ACC112 (cell line): ENCODE measurements around the gene POGLUT3.

Experiments
- H2AFZ ChIP-seq: fragments of 200-600 bp; sonication (generic); one replicate; pipeline ENCODE4 v1.6.0; 2017; ENCODE audit warnings: antibody characterized with exemption, low read length; ENCODE audit not compliant: unreplicated experiment
- H3K27ac ChIP-seq: fragments of 200-600 bp; sonication (generic); 2 replicates; pipeline ENCODE4 v1.5.1; 2014; ENCODE audit warnings: low read depth, mild to moderate bottlenecking, antibody characterized with exemption, low read length, moderate library complexity
- H3K27me3 ChIP-seq: fragments of 200-600 bp; sonication (generic); 2 replicates; pipeline ENCODE4 v1.6.1; 2014; ENCODE audit warnings: mild to moderate bottlenecking, antibody characterized with exemption, low read length, moderate library complexity, mixed read lengths; ENCODE audit not compliant: insufficient read depth
- H3K36me3 ChIP-seq: fragments of 200-600 bp; sonication (generic); 2 replicates; pipeline ENCODE4 v1.6.1; 2016; ENCODE audit warnings: mild to moderate bottlenecking, antibody characterized with exemption, low read length, moderate library complexity, mixed read lengths; ENCODE audit not compliant: insufficient read depth
- H3K4me1 ChIP-seq: fragments of 200-600 bp; sonication (generic); one replicate; pipeline ENCODE4 v1.6.1; 2016; ENCODE audit warnings: low read length, mixed read lengths; ENCODE audit not compliant: insufficient read depth, unreplicated experiment, control insufficient read depth
- H3K4me3 ChIP-seq: fragments of 200-600 bp; sonication (generic); 2 replicates; pipeline ENCODE4 v1.5.1; 2014; ENCODE audit warnings: mild to moderate bottlenecking, low read depth, low read length
- H3K79me2 ChIP-seq: fragments of 200-600 bp; sonication (generic); one replicate; pipeline ENCODE4 v1.6.0; 2016; ENCODE audit warnings: low read length; ENCODE audit not compliant: control insufficient read depth, unreplicated experiment, insufficient read depth

The POGLUT3 gene

DNA sequence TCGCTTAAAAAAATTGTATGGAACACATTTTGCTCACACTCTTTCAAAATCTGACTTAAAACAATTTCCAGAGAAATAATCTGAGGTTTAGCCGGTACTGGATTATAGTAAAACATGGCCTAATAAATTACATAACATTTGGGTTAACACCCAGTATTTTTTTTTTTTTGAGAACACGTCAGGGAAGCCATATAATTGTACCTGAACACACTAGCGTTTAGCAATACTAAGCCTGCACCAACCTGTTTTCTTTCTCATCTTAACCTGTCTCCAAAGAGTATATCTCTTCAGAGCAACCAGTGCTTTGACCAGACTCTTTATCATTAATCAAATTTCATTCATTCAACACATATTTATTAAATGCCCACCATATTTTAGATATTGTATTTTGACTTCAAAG lies 2.0 kb upstream of the POGLUT3 start:
- no peak overlapping the region for H2AFZ ChIP-seq
- H3K79me2 ChIP-seq: peaks cover 19% of the 10 kb centered on the region
- H3K4me3 ChIP-seq: no peak overlapping the region
- H3K36me3 ChIP-seq: no peaks in the 10 kb centered on the region
- H3K4me1 ChIP-seq: peaks cover 13% of the 10 kb centered on the region
- no peak overlapping the region for H3K27ac ChIP-seq
- no peaks in the 10 kb centered on the region for H3K27me3 ChIP-seq

DNA sequence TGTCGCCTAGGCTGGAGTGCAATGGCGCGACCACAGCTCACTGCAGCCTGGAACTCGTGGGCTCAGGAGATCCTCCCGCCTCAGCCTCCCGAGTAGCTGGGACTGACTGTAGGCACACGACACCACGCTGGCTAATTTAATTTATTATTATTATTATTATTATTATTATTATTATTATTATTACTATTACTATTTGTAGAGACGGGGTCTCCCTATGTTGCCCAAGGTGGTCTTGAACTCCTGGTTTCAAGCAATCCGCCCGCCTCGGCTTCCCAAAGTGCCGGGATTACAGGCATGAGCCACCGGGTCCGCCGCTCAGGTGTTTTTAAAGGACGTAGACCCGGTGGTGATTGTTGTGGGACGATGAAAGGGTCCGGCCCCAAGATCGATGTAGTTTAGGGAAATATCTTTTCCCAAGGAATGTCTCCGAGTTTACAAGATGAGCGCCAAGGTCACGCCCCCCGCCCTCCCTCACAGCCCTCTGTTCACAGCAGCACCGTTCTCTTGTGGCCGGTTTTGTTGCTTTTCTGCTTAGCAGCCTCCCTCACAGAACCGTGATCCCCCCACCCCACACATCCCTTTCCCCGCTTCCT lies 728 bp upstream of the POGLUT3 start:
- Histone ChIP-seq H3K36me3 (no peaks in the 10 kb centered on the region), H2AFZ (peak overlapping the region; percentile 79), H3K79me2 (peaks cover 31% of the 10 kb centered on the region), H3K27ac (peak overlapping the region; percentile 90), H3K4me3 (peak overlapping the region; percentile 83), H3K27me3 (no peaks in the 10 kb centered on the region), H3K4me1 (peaks cover 13% of the 10 kb centered on the region)

DNA sequence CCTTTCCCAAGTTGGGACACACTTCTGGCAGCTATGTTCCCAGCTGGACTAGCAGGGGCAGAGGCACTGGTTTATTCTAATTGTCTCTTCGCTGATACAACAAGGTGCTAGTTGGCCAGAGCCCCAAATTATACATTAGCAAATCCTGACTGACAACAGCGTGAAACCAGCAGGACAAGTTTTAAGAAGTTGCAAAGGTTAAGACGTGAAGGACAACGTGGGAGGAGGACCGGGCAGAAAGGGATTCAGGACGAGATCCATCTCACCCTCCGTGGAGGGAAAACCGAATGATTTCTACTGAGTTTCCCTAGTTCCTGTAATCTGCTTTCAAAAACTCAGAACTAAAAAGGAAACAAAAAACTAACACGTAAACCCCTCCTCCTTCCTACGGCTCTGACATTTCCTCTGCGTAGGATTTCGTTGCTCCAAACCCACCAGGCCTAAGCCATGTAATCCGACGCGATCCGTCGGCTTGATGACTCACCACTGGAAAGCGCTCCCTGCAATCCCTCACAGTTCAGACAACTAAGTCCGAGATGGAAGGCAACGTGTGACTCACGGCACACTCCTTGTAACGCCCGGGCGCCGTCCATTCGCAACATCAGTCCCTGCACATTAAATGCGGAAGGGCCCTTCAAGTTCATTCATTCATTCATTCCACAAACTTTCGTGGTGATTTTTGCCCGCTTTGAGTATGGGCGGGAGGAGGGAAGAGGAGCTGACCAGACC lies 703 bp downstream of the POGLUT3 start:
- H3K36me3 ChIP-seq: no peaks in the 10 kb centered on the region
- H3K79me2 ChIP-seq: peaks cover 38% of the 10 kb centered on the region
- peak overlapping the region; percentile 91 for H2AFZ ChIP-seq
- no peaks in the 10 kb centered on the region for H3K27me3 ChIP-seq
- H3K27ac ChIP-seq: peak overlapping the region; percentile 90
- peaks cover 13% of the 10 kb centered on the region for H3K4me1 ChIP-seq
- peak overlapping the region; percentile 83 for H3K4me3 ChIP-seq

DNA sequence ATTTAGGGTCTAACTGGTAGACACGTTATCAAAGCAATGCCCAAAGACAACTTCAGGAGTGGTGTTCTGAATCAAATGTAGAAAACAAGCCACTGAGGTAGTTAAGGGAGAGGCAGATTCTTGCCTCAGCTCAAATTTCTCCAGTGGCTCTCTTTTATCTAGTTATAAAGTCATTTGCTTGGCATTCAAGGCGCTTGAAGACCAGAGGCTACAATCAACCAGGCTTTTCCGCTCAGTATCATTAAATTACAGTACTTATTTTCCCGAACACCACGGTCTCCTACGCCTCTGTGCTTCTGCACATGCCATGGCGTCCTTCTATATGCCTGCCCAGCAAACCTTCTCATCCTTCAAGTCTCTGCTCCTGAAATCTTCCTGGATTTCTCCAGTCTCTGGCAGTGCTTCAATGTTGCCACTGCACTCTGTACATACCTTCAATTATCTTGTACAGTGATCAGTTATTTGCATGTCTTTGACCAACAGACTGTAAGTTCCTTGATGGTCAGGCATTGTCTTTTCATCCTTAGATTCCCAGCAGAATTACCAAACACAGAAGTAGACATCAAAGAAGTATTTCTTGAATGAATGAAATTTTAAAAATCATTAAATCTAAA lies 1.4 kb downstream of the POGLUT3 start:
- Histone ChIP-seq H3K79me2 (peaks cover 42% of the 10 kb centered on the region), H2AFZ (peak overlapping the region; percentile 82), H3K4me1 (peaks cover 17% of the 10 kb centered on the region), H3K4me3 (peak overlapping the region; percentile 83), H3K27me3 (no peaks in the 10 kb centered on the region), H3K36me3 (no peaks in the 10 kb centered on the region), H3K27ac (peak overlapping the region; percentile 90)

DNA sequence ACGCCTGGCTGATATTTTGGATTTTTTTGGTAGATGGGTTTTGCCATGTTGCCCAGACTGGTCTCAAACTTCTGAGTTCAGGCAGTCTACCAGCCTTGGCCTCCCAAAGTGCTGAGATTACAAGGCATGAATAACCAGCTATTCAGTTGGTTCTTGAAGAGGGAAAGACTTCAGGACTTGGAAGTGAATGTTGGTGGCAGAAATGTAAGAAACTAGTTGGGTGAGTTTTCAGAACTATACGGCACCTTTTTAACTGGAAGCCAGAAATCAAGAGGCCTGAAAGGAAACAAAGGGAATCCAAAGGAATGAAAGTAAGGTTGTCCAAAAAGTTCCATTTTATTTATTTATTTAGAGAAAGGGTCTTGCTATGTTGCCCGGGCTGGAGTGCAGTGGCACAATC lies 2.9 kb downstream of the POGLUT3 start:
- Histone ChIP-seq H3K4me3 (no peak overlapping the region), H3K79me2 (peaks cover 48% of the 10 kb centered on the region), H3K27me3 (no peaks in the 10 kb centered on the region), H2AFZ (no peak overlapping the region), H3K36me3 (peaks cover 7% of the 10 kb centered on the region; the same call in 1 of the 2 replicates), H3K27ac (no peak overlapping the region), H3K4me1 (peaks cover 18% of the 10 kb centered on the region)

DNA sequence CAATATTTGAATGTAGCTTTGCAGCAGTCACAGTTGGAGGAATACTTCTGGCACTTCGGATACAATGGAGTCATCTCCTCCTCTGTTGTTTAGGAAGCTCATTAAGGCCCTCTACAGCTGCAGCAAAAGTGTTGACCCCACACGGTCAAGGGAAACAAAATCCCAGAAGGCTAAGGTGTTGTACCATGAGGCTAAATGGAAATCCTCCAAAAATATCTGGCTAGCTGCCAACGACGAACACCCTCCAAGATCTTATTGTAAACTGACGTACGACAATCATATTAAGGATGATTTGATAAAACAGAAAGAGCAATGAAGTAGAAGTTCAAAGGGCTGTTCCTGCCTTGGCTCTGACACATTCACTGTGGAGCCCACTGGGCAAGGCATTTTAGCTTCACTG lies 4.0 kb downstream of the POGLUT3 start:
- Histone ChIP-seq H3K79me2 (peaks cover 48% of the 10 kb centered on the region), H3K27ac (no peak overlapping the region), H3K4me1 (peaks cover 18% of the 10 kb centered on the region), H3K4me3 (no peak overlapping the region), H2AFZ (no peak overlapping the region), H3K36me3 (peaks cover 14% of the 10 kb centered on the region), H3K27me3 (no peaks in the 10 kb centered on the region)

DNA sequence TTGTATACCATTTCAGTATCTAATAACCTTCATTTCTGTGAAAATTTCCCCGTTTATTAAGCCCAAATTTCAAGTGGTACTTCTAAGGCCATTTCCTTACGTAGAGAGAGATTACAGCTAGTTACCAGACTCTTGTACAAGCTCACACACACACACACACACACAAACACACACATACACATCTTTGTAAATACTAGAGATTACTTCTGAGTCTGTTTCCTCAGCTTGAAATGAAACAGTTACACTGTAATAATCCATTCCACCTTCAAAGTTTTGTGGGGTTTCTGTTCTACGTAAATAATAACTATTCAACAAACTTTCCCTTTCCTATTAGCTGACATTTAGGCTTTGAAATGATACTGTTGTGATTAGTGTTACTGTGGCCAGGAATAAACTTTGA lies 6.2 kb downstream of the POGLUT3 start:
- Histone ChIP-seq H3K27me3 (no peaks in the 10 kb centered on the region), H3K4me1 (peaks cover 18% of the 10 kb centered on the region), H3K4me3 (no peak overlapping the region), H3K79me2 (peaks cover 42% of the 10 kb centered on the region), H3K36me3 (peaks cover 16% of the 10 kb centered on the region), H2AFZ (no peak overlapping the region), H3K27ac (no peak overlapping the region)

DNA sequence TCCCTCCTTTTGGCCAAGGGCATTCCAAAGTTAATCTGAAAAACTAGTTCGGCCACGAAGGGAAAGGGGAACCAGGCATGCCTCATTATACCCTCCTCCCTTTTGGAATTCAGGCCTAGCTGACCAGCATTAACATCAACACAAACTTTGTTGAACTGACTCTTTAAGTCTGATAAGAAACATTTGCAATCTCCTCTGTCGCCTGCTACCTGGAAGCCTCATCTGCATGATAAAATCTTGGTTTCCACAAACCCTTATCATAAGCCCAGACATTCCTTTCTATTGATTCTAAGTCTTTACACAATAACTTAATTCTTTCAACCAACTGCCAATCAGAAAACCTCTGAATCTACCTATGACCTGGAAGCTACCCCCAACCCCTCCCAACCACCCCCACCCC lies 11.4 kb downstream of the POGLUT3 start:
- H3K4me3 ChIP-seq: no peak overlapping the region
- H3K27ac ChIP-seq: no peak overlapping the region
- no peaks in the 10 kb centered on the region for H3K27me3 ChIP-seq
- no peak overlapping the region for H2AFZ ChIP-seq
- H3K36me3 ChIP-seq: peaks cover 24% of the 10 kb centered on the region
- H3K4me1 ChIP-seq: peaks cover 2% of the 10 kb centered on the region
- H3K79me2 ChIP-seq: peaks cover 6% of the 10 kb centered on the region

DNA sequence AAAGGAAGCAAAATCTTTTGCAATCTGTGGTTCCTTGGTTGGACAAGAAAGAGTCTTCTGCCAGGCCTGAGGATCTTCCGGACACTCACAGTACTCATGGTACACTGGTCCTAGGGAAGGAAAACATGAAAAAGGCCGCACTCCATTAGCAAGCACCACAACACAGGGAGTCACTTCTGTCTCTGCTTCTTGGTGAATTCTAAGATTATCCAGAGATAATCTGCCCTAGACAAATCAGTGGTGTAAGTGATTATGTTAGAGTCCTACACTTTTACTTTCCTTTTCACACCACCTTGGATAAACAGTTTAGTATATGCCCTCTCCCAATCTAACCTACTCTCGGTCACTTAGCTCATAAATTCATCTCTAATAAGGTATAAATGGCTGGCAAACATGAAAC lies 11.9 kb downstream of the POGLUT3 start:
- Histone ChIP-seq H3K4me3 (no peak overlapping the region), H2AFZ (no peak overlapping the region), H3K36me3 (peaks cover 24% of the 10 kb centered on the region)

DNA sequence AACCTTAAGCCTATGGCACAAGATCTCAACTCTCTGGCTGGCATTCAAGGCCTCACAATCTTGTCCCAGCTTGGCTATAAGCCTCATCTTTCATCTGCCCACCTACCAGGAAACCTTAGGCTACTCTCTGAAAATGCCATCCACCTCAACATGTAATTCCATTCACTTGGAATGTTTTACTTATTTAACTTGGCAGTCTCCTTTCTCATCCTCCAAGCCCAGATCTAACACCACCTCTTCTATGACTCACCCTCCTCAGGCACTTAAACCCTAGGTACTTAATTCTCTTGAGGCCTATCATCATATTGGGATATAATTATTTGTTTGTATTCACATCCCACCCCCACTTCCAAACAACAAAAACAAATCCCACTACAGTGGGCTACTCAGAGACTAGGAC lies 15.0 kb downstream of the POGLUT3 start:
- H3K27me3 ChIP-seq: no peaks in the 10 kb centered on the region
- H3K27ac ChIP-seq: no peak overlapping the region
- H3K4me3 ChIP-seq: no peak overlapping the region
- peaks cover 17% of the 10 kb centered on the region for H3K36me3 ChIP-seq
- H3K4me1 ChIP-seq: no peaks in the 10 kb centered on the region
- no peaks in the 10 kb centered on the region for H3K79me2 ChIP-seq
- no peak overlapping the region for H2AFZ ChIP-seq

More for the DNA sequence above, 11.9 kb downstream of the POGLUT3 start:
- Histone ChIP-seq H3K27ac (no peak overlapping the region), H3K27me3 (no peaks in the 10 kb centered on the region), H3K79me2 (peaks cover 4% of the 10 kb centered on the region), H3K4me1 (no peaks in the 10 kb centered on the region)
